ENCODE data around the gene DNM3. TPM values are rescaled to one million over a fixed set of nuclear protein-coding genes. Genes with fewer than 3 reads are reported as not detected.
A peak's percentile ranks its signal among the peaks of the same experiment; 100 is the strongest.

DNM3 gene
- total RNA-seq, 1 experiment from 2014 or later = 1.2 TPM

- H3K4me1 Mint-ChIP-seq (ENCODE audit: low read depth, unreplicated experiment) = peaks cover 7% of the 10 kb centered on the region
- no TSS peak for BruUV-seq (replicated peaks)
- H3K27ac Mint-ChIP-seq (ENCODE audit: unreplicated experiment) = no peak overlapping the region
- H3K9me3 Mint-ChIP-seq (ENCODE audit: low read depth, unreplicated experiment) = no peaks in the 10 kb centered on the region
- DNase-seq = no peak
- no peak for TF ChIP-seq CTCF (IDR thresholded peaks at IDR 0.05; ENCODE audit: unreplicated experiment)
- no peak overlapping the region for H3K4me3 Mint-ChIP-seq (ENCODE audit: low read depth, unreplicated experiment)
- no peaks in the 10 kb centered on the region for H3K27me3 Mint-ChIP-seq (ENCODE audit: unreplicated experiment)
- no peaks in the 10 kb centered on the region for H3K36me3 Mint-ChIP-seq (ENCODE audit: insufficient read depth, unreplicated experiment)
- intact Hi-C loops (cut with micrococcal nuclease; ENCODE audit: unreplicated experiment) = loop anchor here (5.0 kb wide), 2 partner anchors 44 to 69 kb away; partner anchors contain the start of gene DNM3
- CTCF ChIA-PET = interaction anchor here (0.7 kb wide), 2 partner anchors 69 to 75 kb away, joined by 3 to 5 read pairs; no protein-coding TSS in a partner anchor
Observed at GRCh38 chr1:171911506-171911905, 70.2 kb downstream of the DNM3 start.

- H3K9me3 Mint-ChIP-seq (ENCODE audit: low read depth, unreplicated experiment) = no peaks in the 10 kb centered on the region
- DNase-seq = peak; percentile 50
- CTCF ChIA-PET = interaction anchor here (0.7 to 1.0 kb wide), 3 partner anchors 55 to 112 kb away, joined by 3 to 7 read pairs (median 3); no protein-coding TSS in a partner anchor
- intact Hi-C loops (cut with micrococcal nuclease; ENCODE audit: unreplicated experiment) = loop anchor here (1.0 to 5.0 kb wide), 4 partner anchors 45 to 111 kb away; partner anchors contain the start of gene DNM3
- H3K27me3 Mint-ChIP-seq (ENCODE audit: unreplicated experiment) = no peaks in the 10 kb centered on the region
- no peak for TF ChIP-seq CTCF (IDR thresholded peaks at IDR 0.05; ENCODE audit: unreplicated experiment)
- no peaks in the 10 kb centered on the region for H3K36me3 Mint-ChIP-seq (ENCODE audit: insufficient read depth, unreplicated experiment)
- H3K4me3 Mint-ChIP-seq (ENCODE audit: low read depth, unreplicated experiment) = peak overlapping the region; percentile 44
- H3K27ac Mint-ChIP-seq (ENCODE audit: unreplicated experiment) = peak overlapping the region; percentile 71
- no TSS peak for BruUV-seq (replicated peaks)
- peaks cover 7% of the 10 kb centered on the region for H3K4me1 Mint-ChIP-seq (ENCODE audit: low read depth, unreplicated experiment)
Observed at GRCh38 chr1:171912509-171913175, 71.3 kb downstream of the DNM3 start.

- Mint-ChIP-seq H3K9me3 (ENCODE audit: low read depth, unreplicated experiment) (no peaks in the 10 kb centered on the region), H3K27ac (ENCODE audit: unreplicated experiment) (peak overlapping the region; percentile 62), H3K4me1 (ENCODE audit: low read depth, unreplicated experiment) (peaks cover 7% of the 10 kb centered on the region), H3K4me3 (ENCODE audit: low read depth, unreplicated experiment) (no peak overlapping the region), H3K36me3 (ENCODE audit: insufficient read depth, unreplicated experiment) (no peaks in the 10 kb centered on the region), H3K27me3 (ENCODE audit: unreplicated experiment) (no peaks in the 10 kb centered on the region)
- intact Hi-C loops (cut with micrococcal nuclease; ENCODE audit: unreplicated experiment) = loop anchor here (2.0 to 5.0 kb wide), 3 partner anchors 46 to 71 kb away; partner anchors contain the start of gene DNM3
- BruUV-seq (replicated peaks) = no TSS peak
- CTCF ChIA-PET = interaction anchor here (0.7 to 1.0 kb wide), 3 partner anchors 56 to 113 kb away, joined by 3 to 7 read pairs (median 3); no protein-coding TSS in a partner anchor
- TF ChIP-seq CTCF (IDR thresholded peaks at IDR 0.05; ENCODE audit: unreplicated experiment) = no peak
- DNase-seq = peak; percentile 78
Observed at GRCh38 chr1:171913385-171913784, 72.1 kb downstream of the DNM3 start.

GRCh38 chr1:171916315-171916771 lies 75.0 kb downstream of the DNM3 start:
- H3K27ac Mint-ChIP-seq (ENCODE audit: unreplicated experiment) = no peak overlapping the region
- no peaks in the 10 kb centered on the region for H3K36me3 Mint-ChIP-seq (ENCODE audit: insufficient read depth, unreplicated experiment)
- intact Hi-C loops (cut with micrococcal nuclease; ENCODE audit: unreplicated experiment) = no loop called here
- H3K27me3 Mint-ChIP-seq (ENCODE audit: unreplicated experiment) = no peaks in the 10 kb centered on the region
- no peak for TF ChIP-seq CTCF (IDR thresholded peaks at IDR 0.05; ENCODE audit: unreplicated experiment)
- H3K4me3 Mint-ChIP-seq (ENCODE audit: low read depth, unreplicated experiment) = no peak overlapping the region
- H3K9me3 Mint-ChIP-seq (ENCODE audit: low read depth, unreplicated experiment) = no peaks in the 10 kb centered on the region
- DNase-seq = no peak
- no TSS peak for BruUV-seq (replicated peaks)
- CTCF ChIA-PET = no interaction called here
- H3K4me1 Mint-ChIP-seq (ENCODE audit: low read depth, unreplicated experiment) = peaks cover 7% of the 10 kb centered on the region
